ENCODE data around the gene LHPP. TPM values are rescaled to one million over a fixed set of nuclear protein-coding genes. Genes with fewer than 3 reads are reported as not detected.
"Not testable (repeated sequence)": the region's sequence is repeated elsewhere in the genome, so short reads cannot be mapped to it uniquely, and the experiment has no call there.

LHPP gene
- total RNA-seq, 2 experiments from 2014 or later: 4.9 to 5.5 TPM

DNA sequence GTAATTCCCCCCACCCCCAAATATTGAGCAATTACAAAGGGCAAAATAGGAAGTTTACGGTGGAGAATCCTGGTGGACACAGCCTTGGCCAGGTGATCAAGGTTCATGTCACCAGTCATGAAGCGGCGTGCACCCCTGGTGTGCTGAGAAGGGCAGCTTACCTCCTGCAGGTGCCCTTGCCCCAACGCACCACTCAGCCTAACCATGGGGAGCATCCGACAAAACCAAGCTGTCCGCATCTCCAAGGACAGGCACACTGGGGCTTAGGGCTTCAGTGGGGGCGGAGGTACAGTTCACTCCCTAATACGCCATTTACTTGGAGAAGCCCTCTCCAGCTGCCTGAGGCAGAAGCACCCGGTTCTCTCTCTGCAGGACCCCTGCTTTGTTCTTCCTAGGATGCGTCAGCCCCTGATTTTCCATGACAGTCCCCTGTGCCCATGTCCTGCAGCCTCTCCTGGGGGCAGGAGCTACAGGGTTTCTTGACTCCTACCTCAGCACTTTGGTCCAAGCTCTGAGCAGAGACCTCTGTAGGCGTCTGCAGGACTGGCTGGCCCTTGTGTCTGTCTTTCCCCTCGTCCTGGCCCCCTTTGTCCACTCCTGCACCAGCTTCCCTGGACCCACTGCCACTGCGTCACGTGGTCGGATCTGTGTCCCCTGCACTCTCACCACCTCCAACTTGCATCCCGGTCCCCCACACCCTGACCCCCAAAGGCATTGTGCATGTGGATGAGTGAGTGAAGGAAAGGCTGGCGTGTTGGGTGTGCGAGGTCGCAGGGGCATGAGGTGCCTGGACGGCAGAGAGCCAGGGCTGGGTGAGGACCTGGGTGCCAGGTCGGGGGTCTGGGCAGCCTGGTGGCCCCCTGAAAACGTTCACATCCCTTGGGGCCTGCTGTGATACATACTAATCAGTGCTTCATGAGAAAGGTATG, 113.7 kb downstream of the LHPP start:
- ChIA-PET POLR2A (no interaction called here), CTCF (no interaction called here)

- ChIA-PET POLR2A (no interaction called here), CTCF (no interaction called here)
Measured at GRCh38 chr10:124576526-124577420, 115.2 kb downstream of the LHPP start.

DNA sequence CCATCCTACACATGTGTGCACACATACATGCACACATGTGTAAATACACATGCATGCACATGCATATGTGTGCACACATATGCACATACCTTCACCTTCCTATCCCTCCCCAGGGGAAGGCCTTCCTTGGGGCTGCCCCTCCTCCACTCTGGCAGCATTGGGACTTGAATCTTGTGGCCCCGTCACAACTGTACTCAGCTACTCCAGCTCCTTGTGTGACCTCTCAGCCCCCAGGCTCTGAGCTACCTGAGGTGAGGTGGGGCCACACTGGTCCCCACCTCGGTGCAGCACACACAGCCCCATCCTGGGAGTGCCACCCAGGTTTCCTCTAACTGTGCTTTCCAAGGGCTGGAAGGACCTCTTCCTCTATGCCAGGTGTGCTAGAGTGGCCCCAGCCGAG, 116.0 kb downstream of the LHPP start:
- POLR2A ChIA-PET: no interaction called here
- CTCF ChIA-PET: no interaction called here

DNA sequence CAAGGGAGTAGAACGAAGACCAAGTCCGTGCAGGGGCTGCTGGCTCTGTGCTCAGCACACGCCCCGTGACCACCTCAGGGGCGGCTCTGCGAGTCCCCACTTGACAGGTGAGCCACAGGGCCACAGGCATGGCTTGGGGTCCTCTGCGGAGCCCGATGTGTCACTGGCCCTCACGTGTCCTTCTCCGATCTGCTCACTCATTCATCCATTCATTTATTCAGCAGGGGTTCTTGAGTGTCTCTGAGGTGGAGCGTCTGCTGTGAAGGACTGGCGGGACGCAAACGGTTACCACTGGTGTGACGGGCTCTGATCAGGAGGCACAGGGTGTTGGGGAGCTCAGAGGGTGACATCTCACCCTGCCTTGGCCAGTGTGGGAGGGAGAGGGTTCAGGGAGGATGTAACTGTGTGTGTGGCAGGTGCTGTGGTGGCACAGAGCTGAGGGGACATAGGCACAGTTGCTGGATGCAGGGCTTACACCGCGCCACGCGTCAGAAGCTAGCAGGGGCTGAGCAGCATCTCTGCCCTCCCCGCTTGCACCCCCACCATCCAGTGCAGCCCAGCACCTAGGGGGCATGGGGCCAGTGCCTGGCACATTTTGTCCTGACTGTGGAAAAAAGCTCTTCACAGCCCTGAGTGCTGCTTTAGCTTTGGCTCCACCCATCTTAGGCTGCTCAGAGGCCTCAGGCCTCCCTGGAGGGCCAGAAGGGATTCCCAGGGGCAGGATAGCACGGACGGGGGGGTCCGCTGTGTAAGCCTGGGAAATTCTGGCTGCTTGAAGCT, 116.8 kb downstream of the LHPP start:
- POLR2A ChIA-PET: no interaction called here
- CTCF ChIA-PET: no interaction called here

- POLR2A ChIA-PET: no interaction called here
- CTCF ChIA-PET: no interaction called here
Measured at GRCh38 chr10:124579011-124579399, 117.4 kb downstream of the LHPP start.

DNA sequence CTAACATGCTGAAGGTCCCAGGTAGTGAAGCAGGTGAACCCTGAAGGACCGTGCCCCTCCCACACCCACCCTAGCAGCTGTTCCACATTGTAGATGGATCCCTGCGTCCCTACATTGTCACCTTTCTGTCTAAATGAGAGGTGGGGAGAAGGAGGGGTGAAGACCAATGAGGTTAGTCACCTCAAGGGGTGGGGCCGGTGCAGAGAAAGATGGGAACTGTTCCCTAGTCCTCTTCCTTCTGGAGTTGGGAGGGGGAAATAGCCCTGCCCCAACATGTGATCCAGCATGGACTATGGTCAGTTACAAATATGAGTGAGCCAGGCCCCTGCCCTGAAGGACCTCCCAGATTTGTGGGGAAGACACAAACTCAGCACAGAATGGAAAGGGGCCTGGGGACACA, 124.5 kb downstream of the LHPP start:
- CTCF ChIA-PET: no interaction called here
- POLR2A ChIA-PET: no interaction called here

GRCh38 chr10:124587811-124588211, 126.2 kb downstream of the LHPP start:
- POLR2A ChIA-PET: no interaction called here
- CTCF ChIA-PET: interaction anchor here (0.7 kb wide), 1 partner anchor 16 kb away, joined by 3 read pairs; no protein-coding TSS in a partner anchor

DNA sequence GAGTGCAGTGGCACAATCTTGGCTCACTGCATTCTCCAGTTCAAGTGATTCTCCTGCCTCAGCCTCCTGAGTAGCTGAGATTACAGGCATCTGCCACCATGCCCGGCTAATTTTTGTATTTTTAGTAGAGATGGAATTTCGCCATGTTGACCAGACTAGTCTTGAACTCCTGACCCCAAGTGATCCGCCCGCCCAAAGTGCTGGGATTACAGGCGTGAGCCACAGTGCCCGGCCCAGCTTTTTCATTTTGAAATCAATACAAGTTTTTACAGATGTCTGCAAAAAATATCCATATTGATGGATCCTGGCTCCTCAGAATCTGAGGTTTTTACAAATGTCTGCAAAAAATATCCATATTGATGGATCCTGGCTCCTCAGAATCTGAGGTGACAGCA, 126.7 kb downstream of the LHPP start:
- CTCF ChIA-PET, POLR2A ChIA-PET: not testable (repeated sequence)

GRCh38 chr10:124588736-124589490, 127.3 kb downstream of the LHPP start:
- ChIA-PET CTCF (no interaction called here), POLR2A (no interaction called here)

DNA sequence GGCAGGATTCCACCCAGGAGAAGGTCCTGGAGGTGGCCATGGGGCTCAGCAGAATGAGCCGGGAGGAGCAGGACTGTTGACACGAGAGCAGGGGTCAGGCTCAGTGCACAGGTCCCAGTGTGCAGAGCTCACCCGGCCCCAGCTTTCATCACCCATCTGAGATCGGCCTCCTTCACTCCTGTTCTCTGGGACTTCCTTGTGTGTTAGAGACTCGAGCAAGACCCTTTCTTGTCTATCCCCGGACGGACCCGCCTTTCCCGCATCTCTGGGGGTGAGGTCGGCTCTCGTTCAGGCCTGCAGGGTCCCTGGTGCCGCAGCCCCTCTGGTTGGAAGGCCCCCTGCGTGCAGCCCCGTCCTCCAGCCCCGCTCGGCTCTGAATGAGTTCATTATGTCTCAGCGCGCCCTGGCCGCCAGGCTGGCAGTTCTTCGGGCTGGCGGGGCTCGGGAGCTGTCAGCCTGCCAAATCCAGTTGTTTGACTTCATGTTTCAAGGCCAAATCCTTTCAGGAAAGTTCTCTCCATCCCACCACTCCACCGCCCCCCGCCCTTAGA, 127.9 kb downstream of the LHPP start:
- POLR2A ChIA-PET: no interaction called here
- CTCF ChIA-PET: interaction anchor here (0.5 kb wide), 1 partner anchor 193 kb away, joined by 4 read pairs; no protein-coding TSS in a partner anchor

DNA sequence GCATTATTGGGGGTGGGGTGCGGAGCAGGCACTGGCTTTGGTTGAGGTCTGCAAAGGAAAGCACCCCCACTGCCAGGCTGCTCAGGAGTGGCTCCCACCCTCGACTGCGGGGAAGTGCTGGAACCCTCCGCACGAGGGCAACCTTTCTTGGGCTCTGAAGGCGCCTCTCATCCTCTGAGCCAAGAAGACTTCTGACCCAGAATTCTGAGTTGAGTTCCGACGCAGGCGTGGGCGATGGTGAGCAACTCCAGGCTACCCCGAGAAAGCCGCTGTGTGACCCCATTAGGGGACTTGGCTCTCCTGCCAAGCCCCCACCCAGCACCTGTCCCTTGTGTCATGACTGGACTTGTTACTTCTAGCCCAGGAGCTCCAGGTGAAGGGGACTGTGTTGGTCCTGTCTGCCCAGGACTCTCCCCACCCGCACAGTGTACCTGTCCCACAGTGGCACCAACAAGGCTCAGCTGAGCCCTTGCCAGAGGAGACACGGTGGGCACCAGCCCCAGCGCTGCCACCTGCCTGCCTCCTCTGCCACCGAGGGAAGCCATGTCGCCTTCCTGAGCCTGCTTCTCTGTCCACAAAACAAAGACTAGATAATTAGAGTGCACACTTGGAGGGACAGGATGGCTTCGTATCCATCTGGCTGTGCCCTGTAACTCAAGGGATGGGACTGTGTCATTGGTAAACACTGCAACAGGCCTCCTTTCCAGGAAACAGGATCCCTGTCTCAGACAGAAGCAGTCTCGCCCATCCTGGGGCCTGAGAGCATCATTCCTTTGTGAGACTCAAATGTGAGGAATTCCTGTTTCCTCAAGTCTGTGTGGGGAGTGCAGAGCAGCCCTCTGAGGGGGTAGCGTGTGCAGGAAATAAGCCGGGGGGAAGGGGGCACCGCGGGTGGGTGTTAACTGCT, 128.8 kb downstream of the LHPP start:
- POLR2A ChIA-PET: no interaction called here
- CTCF ChIA-PET: interaction anchor here (0.5 kb wide), 1 partner anchor 192 kb away, joined by 4 read pairs; no protein-coding TSS in a partner anchor

DNA sequence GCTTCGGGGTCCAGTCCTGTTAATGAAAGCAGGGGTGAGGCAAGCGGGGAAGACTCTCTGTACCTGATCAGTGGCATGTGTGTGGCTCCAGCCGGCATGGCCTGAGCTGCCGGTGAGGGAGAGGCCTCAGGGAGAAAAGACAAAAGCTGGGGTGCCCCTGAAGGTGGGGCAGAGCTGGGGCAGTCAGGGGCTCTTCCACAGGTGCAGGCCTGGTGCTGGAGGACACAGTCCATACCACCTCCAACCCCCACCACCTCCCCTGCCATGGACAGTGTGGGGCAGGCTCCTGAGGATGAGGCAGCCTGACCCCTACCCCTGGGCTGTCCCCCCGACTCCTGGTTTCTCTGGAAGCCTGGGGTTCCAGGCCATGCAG, 129.5 kb downstream of the LHPP start:
- POLR2A ChIA-PET: no interaction called here
- CTCF ChIA-PET: no interaction called here

GRCh38 chr10:124592101-124592500, 130.5 kb downstream of the LHPP start:
- ChIA-PET CTCF (no interaction called here), POLR2A (no interaction called here)

DNA sequence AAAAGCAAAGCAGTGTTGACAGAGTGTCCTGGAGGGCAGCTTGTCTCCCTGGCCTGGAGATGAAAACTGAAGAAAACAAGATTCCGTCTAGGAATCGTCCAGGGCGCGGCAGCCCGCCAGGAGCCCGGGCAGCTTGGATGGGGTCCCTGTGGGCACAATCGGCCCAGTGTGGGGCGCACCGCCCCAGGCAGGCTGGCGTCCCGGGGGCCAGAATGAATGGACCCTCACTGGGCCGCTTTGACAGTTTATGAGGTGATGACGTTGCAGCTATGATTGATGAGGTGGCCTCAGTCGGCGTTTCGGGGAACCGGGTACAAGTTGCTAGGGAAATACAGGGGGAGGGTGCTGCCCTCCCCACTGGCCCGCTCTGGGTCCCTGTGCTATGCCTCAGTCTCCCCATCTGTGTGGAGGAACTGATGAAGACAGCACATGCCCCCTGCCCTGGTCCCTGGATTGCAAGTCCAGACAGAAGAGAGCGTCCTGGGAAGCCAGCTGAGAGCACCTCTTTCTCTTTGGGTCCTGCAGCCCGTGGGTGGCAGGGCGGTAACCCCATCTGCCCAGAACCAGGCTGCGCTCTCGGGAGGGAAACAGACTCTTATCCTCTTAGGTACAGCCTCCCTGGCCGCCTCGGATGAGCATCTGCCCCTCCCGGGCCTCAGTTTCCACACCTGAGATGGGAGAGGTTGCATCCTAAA, 131.3 kb downstream of the LHPP start:
- POLR2A ChIA-PET: no interaction called here
- CTCF ChIA-PET: no interaction called here

DNA sequence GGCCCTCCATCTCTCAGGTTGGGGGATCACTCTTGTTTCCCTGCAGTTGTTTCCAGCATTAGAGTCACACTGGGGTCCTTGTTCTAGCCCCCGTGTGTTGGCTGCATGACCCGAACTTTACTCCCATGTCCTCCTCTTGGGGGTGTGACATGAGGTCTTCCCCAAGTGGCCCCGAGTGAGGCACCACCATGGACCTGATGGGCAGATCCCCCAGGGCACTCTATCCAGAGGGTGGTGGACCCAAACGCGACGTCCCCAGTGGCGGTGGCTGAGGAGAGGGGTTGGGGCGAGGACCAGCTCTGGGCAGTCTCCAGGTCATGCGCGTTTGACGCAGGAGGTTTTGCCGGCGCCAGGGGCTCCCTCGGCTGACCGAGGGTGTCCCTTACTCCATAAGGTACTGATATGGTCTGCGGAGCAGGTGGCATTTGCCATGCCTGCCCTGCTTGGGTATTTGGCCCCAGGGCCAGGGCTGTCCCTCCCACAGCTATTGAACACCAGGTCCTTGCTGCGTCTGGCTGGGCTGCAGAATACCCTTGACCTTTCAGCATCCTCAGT, 131.9 kb downstream of the LHPP start:
- CTCF ChIA-PET: no interaction called here
- POLR2A ChIA-PET: no interaction called here

GRCh38 chr10:124594240-124594639, 132.6 kb downstream of the LHPP start:
- POLR2A ChIA-PET: no interaction called here
- CTCF ChIA-PET: no interaction called here

DNA sequence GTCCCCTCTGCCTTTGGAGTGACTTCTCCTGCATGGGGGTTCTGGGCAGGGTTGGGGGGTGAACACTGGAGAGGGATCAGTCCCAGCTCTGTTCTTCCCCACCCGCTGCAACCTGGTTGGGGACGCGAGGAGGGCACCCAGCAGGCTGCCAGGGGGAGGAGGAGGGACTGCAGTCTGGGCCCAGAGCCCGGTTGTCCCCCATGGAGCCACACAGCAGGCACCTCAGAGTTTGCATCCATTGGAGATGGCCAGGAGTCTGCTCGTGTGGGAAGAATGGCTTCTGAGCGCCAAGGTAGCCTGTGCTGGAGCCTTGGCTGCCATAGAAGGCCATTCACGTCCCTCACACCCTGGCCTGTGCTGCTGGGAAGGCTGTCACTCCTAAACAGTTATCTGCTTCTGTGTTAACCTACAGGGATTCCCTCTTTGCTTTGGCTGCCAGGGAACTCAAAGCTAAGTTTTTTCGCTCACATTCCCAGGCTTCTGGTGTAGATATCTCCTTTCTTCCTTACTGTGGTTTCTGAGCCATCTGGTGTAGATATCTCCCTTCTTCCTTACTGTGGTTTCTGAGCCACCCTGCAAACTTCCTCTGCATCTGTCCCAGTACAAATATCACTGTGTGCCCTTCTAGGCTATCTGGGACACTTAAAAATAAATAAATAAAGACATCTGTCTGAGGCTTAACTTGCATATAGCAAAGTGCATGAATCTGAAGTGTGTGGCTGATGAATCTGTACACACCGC, 133.7 kb downstream of the LHPP start:
- ChIA-PET CTCF (no interaction called here), POLR2A (no interaction called here)
